Suprapubic skin (tissue), 4 donors: ENCODE measurements around the gene GNAS-AS1. TPM values are rescaled to one million over a fixed set of nuclear protein-coding genes. Genes with fewer than 3 reads are reported as not detected.

Experiments
- DNase-seq, 2 donors: peaks; one replicate each; pipeline ENCODE4 v3.0.0-alpha.2; 2019; ENCODE audit warnings: low spot score in 2 of 2
- H3K27ac ChIP-seq: fragments of 200-600 bp; sonication (generic); one replicate; pipeline ENCODE4 v1.5.1; 2019
- H3K27me3 ChIP-seq: fragments of 200-600 bp; sonication (generic); one replicate; pipeline ENCODE4 v1.5.1; 2019
- H3K36me3 ChIP-seq: fragments of 200-600 bp; sonication (generic); one replicate; pipeline ENCODE4 v1.5.1; 2019
- H3K4me1 ChIP-seq: fragments of 200-600 bp; sonication (generic); one replicate; pipeline ENCODE4 v1.5.1; 2019
- H3K4me3 ChIP-seq: fragments of 200-600 bp; sonication (generic); one replicate; pipeline ENCODE4 v1.5.1; 2019; ENCODE audit warnings: mild to moderate bottlenecking
- H3K9me3 ChIP-seq: fragments of 200-600 bp; sonication (generic); one replicate; pipeline ENCODE4 v1.5.1; 2019
- CTCF ChIP-seq, 2 donors: fragments of 200-600 bp in 1 of 2; fragments of 450-650 bp in 1 of 2; sonication (generic) in 1 of 2; IDR thresholded peaks; one replicate each; pipeline ENCODE4 v1.5.1; 2016 to 2019; ENCODE audit warnings: antibody characterized with exemption in 2 of 2, mild to moderate bottlenecking in 1 of 2, moderate library complexity in 1 of 2
- EP300 ChIP-seq: sonication (generic); formaldehyde crosslinking; IDR thresholded peaks from one replicate; pipeline ENCODE4 v1.6.1; 2017; ENCODE audit warnings: antibody characterized with exemption
- POLR2A ChIP-seq, 2 donors: fragments of 450-650 bp; IDR thresholded peaks; one replicate each; pipeline ENCODE4 v1.6.1; 2017; ENCODE audit warnings: antibody characterized with exemption in 2 of 2, mild to moderate bottlenecking in 2 of 2, moderate library complexity in 2 of 2
- POLR2AphosphoS5 ChIP-seq, 3 donors: sonication (generic); formaldehyde crosslinking; IDR thresholded peaks; one replicate each; pipeline ENCODE4 v1.6.1; 2017; ENCODE audit warnings: antibody characterized with exemption in 3 of 3
- WGBS: methylation state at CpG from one replicate; pipeline ENCODE4 v1.1.5; 2018; 5-methylcytosine and 5-hydroxymethylcytosine counted together
- total RNA-seq, 4 donors: library from RNA; depleted of rRNA; stranded (reverse); fragments of >200 nt; gene quantifications; one replicate each; pipeline ENCODE4 v1.1.0, GENCODE V29; 2016

Gene GNAS-AS1
- total RNA-seq, 4 donors from 2014 or later: not detected

GRCh38 chr20:58776109-58776508 lies 74.6 kb downstream of the GNAS-AS1 start:
- WGBS: 57% methylated on average over 3 of the region's 3 CpGs
- DNase-seq: no peak

GRCh38 chr20:58775371-58775770 lies 75.3 kb downstream of the GNAS-AS1 start:
- TF ChIP-seq EP300 (no peak), POLR2AphosphoS5 (IDR thresholded peaks at IDR 0.05) (no peak), POLR2A (IDR thresholded peaks at IDR 0.05) (no peak), CTCF (IDR thresholded peaks at IDR 0.05) (no peak)
- no peaks in the 10 kb centered on the region for H3K9me3 ChIP-seq
- no peaks in the 10 kb centered on the region for H3K36me3 ChIP-seq
- H3K27ac ChIP-seq: no peak overlapping the region
- peaks cover 21% of the 10 kb centered on the region for H3K27me3 ChIP-seq
- no peaks in the 10 kb centered on the region for H3K4me1 ChIP-seq
- DNase-seq: no peak
- no peak overlapping the region for H3K4me3 ChIP-seq
- WGBS: 88% methylated on average over 8 of the region's 8 CpGs

More at GRCh38 chr20:58776109-58776508, 74.6 kb downstream of the GNAS-AS1 start:
- H3K4me3 ChIP-seq: no peak overlapping the region
- TF ChIP-seq POLR2AphosphoS5 (IDR thresholded peaks at IDR 0.05): no peak
- no peak for TF ChIP-seq EP300
- TF ChIP-seq CTCF (IDR thresholded peaks at IDR 0.05): no peak
- TF ChIP-seq POLR2A (IDR thresholded peaks at IDR 0.05): no peak
- H3K27me3 ChIP-seq: peaks cover 17% of the 10 kb centered on the region
- no peaks in the 10 kb centered on the region for H3K9me3 ChIP-seq
- no peak overlapping the region for H3K27ac ChIP-seq
- no peaks in the 10 kb centered on the region for H3K36me3 ChIP-seq
- no peaks in the 10 kb centered on the region for H3K4me1 ChIP-seq

GRCh38 chr20:58774667-58775263 lies 75.9 kb downstream of the GNAS-AS1 start:
- no peak for TF ChIP-seq EP300
- TF ChIP-seq POLR2A (IDR thresholded peaks at IDR 0.05): no peak
- no peak for TF ChIP-seq POLR2AphosphoS5 (IDR thresholded peaks at IDR 0.05)
- no peak for TF ChIP-seq CTCF (IDR thresholded peaks at IDR 0.05)
- Histone ChIP-seq H3K27me3 (peaks cover 16% of the 10 kb centered on the region), H3K4me3 (no peak overlapping the region), H3K36me3 (no peaks in the 10 kb centered on the region), H3K27ac (no peak overlapping the region), H3K9me3 (no peaks in the 10 kb centered on the region), H3K4me1 (no peaks in the 10 kb centered on the region)
- DNase-seq: no peak
- WGBS: 91% methylated on average over 5 of the region's 5 CpGs

GRCh38 chr20:58774214-58774613 lies 76.5 kb downstream of the GNAS-AS1 start:
- 83% methylated on average over 5 of the region's 5 CpGs for WGBS
- no peak for DNase-seq
- Histone ChIP-seq H3K27ac (no peak overlapping the region), H3K4me3 (no peak overlapping the region), H3K4me1 (no peaks in the 10 kb centered on the region), H3K27me3 (peaks cover 17% of the 10 kb centered on the region), H3K36me3 (no peaks in the 10 kb centered on the region), H3K9me3 (no peaks in the 10 kb centered on the region)
- TF ChIP-seq EP300: no peak
- TF ChIP-seq POLR2AphosphoS5 (IDR thresholded peaks at IDR 0.05): no peak
- TF ChIP-seq CTCF (IDR thresholded peaks at IDR 0.05): no peak
- TF ChIP-seq POLR2A (IDR thresholded peaks at IDR 0.05): no peak

GRCh38 chr20:58772786-58773185 lies 77.9 kb downstream of the GNAS-AS1 start:
- WGBS: 56% methylated on average over 6 of the region's 6 CpGs
- no peaks in the 10 kb centered on the region for H3K36me3 ChIP-seq
- H3K9me3 ChIP-seq: no peaks in the 10 kb centered on the region
- H3K4me3 ChIP-seq: no peak overlapping the region
- H3K4me1 ChIP-seq: no peaks in the 10 kb centered on the region
- H3K27ac ChIP-seq: no peak overlapping the region
- DNase-seq: no peak
- H3K27me3 ChIP-seq: peaks cover 23% of the 10 kb centered on the region
- TF ChIP-seq POLR2A (IDR thresholded peaks at IDR 0.05) (no peak), CTCF (IDR thresholded peaks at IDR 0.05) (no peak)

Other genes starting within 250 kb of the GNAS-AS1 start
- 100 to 1,000 TPM in 1 of 4 donors, 10 to 100 TPM in 3; 35.6 to 138 (median 50.9) TPM for gene STX16, start 199.6 kb downstream of the GNAS-AS1 start, total RNA-seq
- gene NPEPL1, start 158.1 kb downstream of the GNAS-AS1 start, total RNA-seq: 10 to 100 TPM; 21.0 to 69.2 (median 42.0) TPM
- 100 to 1,000 TPM; 334 to 533 (median 451) TPM for gene GNAS, start 1.8 kb upstream of the GNAS-AS1 start, total RNA-seq
- 10 to 100 TPM; 45.9 to 90.0 (median 63.4) TPM for gene NELFCD, start 130.4 kb upstream of the GNAS-AS1 start, total RNA-seq
- 10 to 100 TPM; 25.6 to 38.7 (median 34.7) TPM for gene CTSZ, start 156.4 kb upstream of the GNAS-AS1 start, total RNA-seq
- gene TUBB1, start 168.5 kb upstream of the GNAS-AS1 start, total RNA-seq: under 1 TPM in 1 of 4 donors, not detected in 3; 0.17 TPM
- gene ATP5F1E, start 181.4 kb upstream of the GNAS-AS1 start, total RNA-seq: 10 to 100 TPM; 16.1 to 26.8 (median 19.5) TPM
- 10 to 100 TPM; 25.4 to 42.2 (median 32.8) TPM for gene PRELID3B, start 191.9 kb upstream of the GNAS-AS1 start, total RNA-seq